Endothelial cell of umbilical vein (primary cell): Measurements from ENCODE around the gene SH3D21. TPM values are rescaled to one million over a fixed set of nuclear protein-coding genes. Genes with fewer than 3 reads are reported as not detected.

Experiments
- BruUV-seq: library from RNA; stranded (reverse); fragments of 400-500 nt; replicated peaks from 2 replicates; lab custom pipeline; 2021; lab: Mats Ljungman, UMichigan
- CTCF ChIA-PET: fragments of 300-600, 350-600 bp; sonication (Branson Sonifier 250); formaldehyde crosslinking; loops from one replicate; lab custom pipeline; 2021; ENCODE audit warnings: antibody characterized with exemption, inconsistent platforms; lab: Charles Lee
- POLR2A ChIA-PET: fragments of 300-600, 350-600 bp; sonication (Branson Sonifier 250); formaldehyde crosslinking; loops from one replicate; lab custom pipeline; 2021; ENCODE audit warnings: antibody characterized with exemption, inconsistent platforms; lab: Charles Lee
- DNase-seq: peaks from one replicate; pipeline ENCODE4 v3.0.0-alpha.2; 2011; ENCODE audit warnings: low read depth, low spot score
- FAIRE-seq: peaks from 2 replicates; lab custom pipeline; 2011; peaks lifted over from hg19 to GRCh38; lab: Jason Lieb, UNC
- H2AFZ ChIP-seq: 2 replicates; pipeline ENCODE4 v1.6.0; 2012; ENCODE audit warnings: low read depth, low read length, control low read depth, inconsistent platforms
- H3K27ac ChIP-seq: 2 replicates; pipeline ENCODE4 v1.5.1; 2011; ENCODE audit warnings: low read depth, mild to moderate bottlenecking, control low read depth, low read length, moderate library complexity; ENCODE audit not compliant: insufficient read depth
- H3K27me3 ChIP-seq, 2 experiments: 2 replicates each; pipeline versions ENCODE4 v1.6.0 to v1.6.1; 2011; ENCODE audit warnings: low read length in 2 of 2, mixed read lengths in 1 of 2; ENCODE audit not compliant: control insufficient read depth in 2 of 2, insufficient read depth in 2 of 2
- H3K36me3 ChIP-seq, 2 experiments: 2 replicates in 1 of 2; 3 replicates in 1 of 2; pipeline ENCODE4 v1.5.1; 2011; ENCODE audit warnings: low read length in 2 of 2, mild to moderate bottlenecking in 1 of 2, moderate library complexity in 1 of 2; ENCODE audit not compliant: control insufficient read depth in 2 of 2, insufficient read depth in 2 of 2; ENCODE audit errors: extremely low read depth in 1 of 2
- H3K4me1 ChIP-seq: 3 replicates; pipeline ENCODE4 v1.5.1; 2011; ENCODE audit warnings: mild to moderate bottlenecking, low read length; ENCODE audit not compliant: control insufficient read depth, insufficient read depth; ENCODE audit errors: extremely low read depth
- H3K4me2 ChIP-seq: 2 replicates; pipeline ENCODE4 v1.6.1; 2011; ENCODE audit warnings: low read length, control low read depth, mixed read lengths; ENCODE audit not compliant: insufficient read depth
- H3K4me3 ChIP-seq, 3 experiments: fragments of 200-600 bp in 1 of 3; sonication (generic), shearing (Covaris generic) in 1 of 3; replicated peaks in 1 of 3; 2 replicates each; pipeline ENCODE4 v1.5.1; 2011 to 2016; ENCODE audit warnings: control low read depth in 3 of 3, low read length in 3 of 3, mild to moderate bottlenecking in 2 of 3, inconsistent platforms in 1 of 3, low read depth in 1 of 3, moderate library complexity in 1 of 3; ENCODE audit not compliant: insufficient read depth in 1 of 3
- H3K79me2 ChIP-seq: 2 replicates; pipeline ENCODE4 v1.6.0; 2012; ENCODE audit warnings: low read length, inconsistent platforms; ENCODE audit not compliant: control insufficient read depth, insufficient read depth
- H3K9ac ChIP-seq: replicated peaks from 2 replicates; pipeline ENCODE3; 2011; ENCODE audit warnings: low read length, control low read depth; ENCODE audit not compliant: insufficient read depth; ENCODE audit errors: extremely low read depth
- H3K9me1 ChIP-seq: replicated peaks from 3 replicates; pipeline ENCODE4 v1.6.0; 2011; ENCODE audit warnings: mild to moderate bottlenecking, low read length; ENCODE audit not compliant: control insufficient read depth, insufficient read depth; ENCODE audit errors: extremely low read depth
- H3K9me3 ChIP-seq: replicated peaks from 2 replicates; pipeline ENCODE4 v1.5.1; 2012; ENCODE audit warnings: low read length, inconsistent platforms; ENCODE audit not compliant: control insufficient read depth, insufficient read depth
- H4K20me1 ChIP-seq: replicated peaks from 2 replicates; pipeline ENCODE3; 2011; ENCODE audit warnings: mild to moderate bottlenecking, low read length; ENCODE audit not compliant: control insufficient read depth, insufficient read depth; ENCODE audit errors: extremely low read depth
- EZH2 ChIP-seq: IDR thresholded peaks from 2 replicates; pipeline ENCODE4 v1.6.1; 2012; ENCODE audit warnings: borderline replicate concordance, low read depth, mild to moderate bottlenecking, moderate library complexity, low read length, inconsistent platforms; ENCODE audit not compliant: severe bottlenecking
- FOS ChIP-seq: IDR thresholded peaks from 2 replicates; pipeline ENCODE4 v1.6.1; 2011; ENCODE audit warnings: mild to moderate bottlenecking, low read length, moderate library complexity, borderline replicate concordance; ENCODE audit not compliant: insufficient read depth
- GATA2 ChIP-seq: IDR thresholded peaks from 2 replicates; pipeline ENCODE4 v1.7.0; 2011; ENCODE audit warnings: low read depth, mild to moderate bottlenecking, moderate library complexity, mixed read lengths, low read length; ENCODE audit not compliant: insufficient read length, insufficient read depth
- JUN ChIP-seq: IDR thresholded peaks from 2 replicates; pipeline ENCODE4 v1.6.1; 2011; ENCODE audit warnings: borderline replicate concordance, low read depth; ENCODE audit not compliant: insufficient read length, insufficient read depth
- MYC ChIP-seq: IDR thresholded peaks from one replicate; pipeline ENCODE4 v1.6.1; 2011; ENCODE audit warnings: mild to moderate bottlenecking, low read depth, low read length
- POLR2A ChIP-seq: IDR thresholded peaks from 2 replicates; pipeline ENCODE4 v1.6.1; 2012; ENCODE audit warnings: low read depth, mild to moderate bottlenecking, control low read depth, low read length
- POLR2AphosphoS5 ChIP-seq: IDR thresholded peaks from 2 replicates; pipeline ENCODE4 v1.6.1; 2012; ENCODE audit warnings: low read depth, mild to moderate bottlenecking, control low read depth, low read length, moderate library complexity; ENCODE audit not compliant: insufficient read depth
- dilution Hi-C: fragments of 300-500 bp; cut with MboI; formaldehyde crosslinking; loops from one replicate; pipeline ENCODE4 v1.15.0; 2019; ENCODE audit warnings: low sequenced_read_pairs; ENCODE audit not compliant: extremely low pct_ligation_motif_present
- intact Hi-C: fragments of 100-400 bp; cut with micrococcal nuclease; formaldehyde crosslinking; loops from one replicate; pipeline ENCODE4 v1.10.0; 2022
- polyA plus RNA-seq, 4 experiments: library from polyadenylated mRNA; depleted of rRNA in 3 of 4; stranded (reverse) in 3 of 4; unstranded in 1 of 4; fragments of >200 nt; gene quantifications; 2 replicates each; pipeline versions ENCODE4 v1.2.1 to v1.2.3, GENCODE V29; 2011 to 2012; ENCODE audit warnings: missing spikeins in 1 of 4
- total RNA-seq: library from RNA; stranded (reverse); gene quantifications from 2 replicates; pipeline ENCODE4 v1.2.3, GENCODE V29; 2021
- TF ChIP-seq, protein P1 (sequence below): IDR thresholded peaks from 2 replicates; pipeline ENCODE4 v1.6.1; 2011; ENCODE audit not compliant: insufficient read depth, insufficient read length
- TF ChIP-seq, protein P2 (sequence below), 2 donors: IDR thresholded peaks; 1 replicate in 1 of 2; 2 replicates in 1 of 2; pipeline ENCODE4 v1.5.1; 2011; ENCODE audit warnings: low read length in 2 of 2, mild to moderate bottlenecking in 2 of 2, moderate library complexity in 2 of 2, control low read depth in 1 of 2, inconsistent platforms in 1 of 2, low read depth in 1 of 2; ENCODE audit not compliant: insufficient read depth in 1 of 2; ENCODE audit errors: extremely low read depth in 1 of 2

The SH3D21 gene
- total and polyA plus RNA-seq, 2 donors (not counting 3 experiments of a cell fraction or from before 2014, with no cell fraction given): 1.8 to 7.2 TPM

DNA sequence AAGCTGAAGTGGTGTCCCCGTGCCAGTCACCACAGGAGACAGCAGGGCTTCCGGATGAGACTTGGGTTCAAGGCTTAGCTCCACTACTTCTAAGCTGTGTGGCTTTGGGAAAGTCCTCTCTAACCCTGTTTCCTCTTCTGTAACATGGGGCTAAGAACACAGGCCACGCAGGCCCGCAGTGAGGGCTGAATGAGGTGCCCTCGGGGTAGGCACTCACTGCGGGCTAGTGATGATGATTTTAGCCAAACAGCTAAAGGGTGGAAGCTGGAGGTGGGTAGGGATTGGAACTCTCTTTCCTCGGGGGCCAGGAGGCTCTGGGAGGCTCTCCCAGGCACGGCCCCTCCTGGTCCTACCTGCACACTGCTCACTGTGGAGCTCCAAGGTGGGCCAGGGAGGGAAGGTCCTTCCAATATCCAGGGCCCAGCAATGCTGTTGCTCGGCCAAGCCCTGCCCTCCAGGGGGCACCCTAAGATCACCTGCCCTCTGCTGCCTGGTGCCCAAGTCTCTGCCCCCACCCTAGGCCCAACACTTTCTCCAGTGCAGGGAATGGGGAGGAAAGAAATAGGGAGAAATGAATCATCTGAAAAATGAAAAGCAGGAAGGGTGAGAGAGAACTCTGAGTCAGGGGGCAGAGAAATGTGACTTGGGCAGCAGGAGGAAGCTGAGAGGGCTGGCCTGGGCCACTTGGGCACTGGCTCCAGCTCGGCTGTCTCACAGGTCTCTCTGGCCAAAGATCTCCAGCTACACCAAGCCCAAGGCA is 36.4 kb downstream of the SH3D21 start:
- Histone ChIP-seq H3K27me3 (no peaks in the 10 kb centered on the region), H3K27ac (peak overlapping the region; percentile 85), H3K4me3 (no peak overlapping the region), H3K9me1 (no peaks in the 10 kb centered on the region), H3K4me2 (no peak overlapping the region), H3K4me1 (peaks cover 28% of the 10 kb centered on the region), H2AFZ (no peak overlapping the region), H3K36me3 (peaks cover 2 to 15% of the 10 kb centered on the region in 2 experiments), H3K9me3 (no peaks in the 10 kb centered on the region), H4K20me1 (no peaks in the 10 kb centered on the region), H3K79me2 (no peaks in the 10 kb centered on the region), H3K9ac (peak overlapping the region; percentile 28)
- DNase-seq (peak; percentile 95), FAIRE-seq (peak; percentile 99)
- POLR2A ChIA-PET: interaction anchor here (0.8 to 1.4 kb wide), 4 partner anchors 8 to 44 kb away, joined by 3 to 5 read pairs (median 4); no protein-coding TSS in a partner anchor
- CTCF ChIA-PET: interaction anchor here (0.6 to 6.8 kb wide), 38 partner anchors 9 to 193 kb away, joined by 3 to 152 read pairs (median 6); partner anchors contain the start of genes EVA1B, LSM10, MRPS15 and OSCP1
- TF ChIP-seq MYC (no peak), GATA2 (no peak), EZH2 (no peak), POLR2A (peak; percentile 49), JUN (peak; percentile 82), FOS (peak; percentile 98), POLR2AphosphoS5 (peak; percentile 70)
- TF ChIP-seq, protein P1, sequence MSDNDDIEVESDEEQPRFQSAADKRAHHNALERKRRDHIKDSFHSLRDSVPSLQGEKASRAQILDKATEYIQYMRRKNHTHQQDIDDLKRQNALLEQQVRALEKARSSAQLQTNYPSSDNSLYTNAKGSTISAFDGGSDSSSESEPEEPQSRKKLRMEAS: no peak
- TF ChIP-seq, protein P2, sequence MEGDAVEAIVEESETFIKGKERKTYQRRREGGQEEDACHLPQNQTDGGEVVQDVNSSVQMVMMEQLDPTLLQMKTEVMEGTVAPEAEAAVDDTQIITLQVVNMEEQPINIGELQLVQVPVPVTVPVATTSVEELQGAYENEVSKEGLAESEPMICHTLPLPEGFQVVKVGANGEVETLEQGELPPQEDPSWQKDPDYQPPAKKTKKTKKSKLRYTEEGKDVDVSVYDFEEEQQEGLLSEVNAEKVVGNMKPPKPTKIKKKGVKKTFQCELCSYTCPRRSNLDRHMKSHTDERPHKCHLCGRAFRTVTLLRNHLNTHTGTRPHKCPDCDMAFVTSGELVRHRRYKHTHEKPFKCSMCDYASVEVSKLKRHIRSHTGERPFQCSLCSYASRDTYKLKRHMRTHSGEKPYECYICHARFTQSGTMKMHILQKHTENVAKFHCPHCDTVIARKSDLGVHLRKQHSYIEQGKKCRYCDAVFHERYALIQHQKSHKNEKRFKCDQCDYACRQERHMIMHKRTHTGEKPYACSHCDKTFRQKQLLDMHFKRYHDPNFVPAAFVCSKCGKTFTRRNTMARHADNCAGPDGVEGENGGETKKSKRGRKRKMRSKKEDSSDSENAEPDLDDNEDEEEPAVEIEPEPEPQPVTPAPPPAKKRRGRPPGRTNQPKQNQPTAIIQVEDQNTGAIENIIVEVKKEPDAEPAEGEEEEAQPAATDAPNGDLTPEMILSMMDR (IDR thresholded peaks at IDR 0.05; ENCODE audit: extremely low read depth in 1 of 2, insufficient read depth in 1 of 2, low read depth in 1 of 2, low read length in 2 of 2): peak; percentile 88 to 89
- dilution Hi-C loops: no loop called here
- BruUV-seq: no TSS peak
- intact Hi-C loops: loop anchor here (1.0 kb wide), 6 partner anchors 9 to 193 kb away; partner anchors contain the start of gene TRAPPC3
